Endodermal cell (in vitro differentiated cells): ENCODE data around the gene PI4KA. TPM values are rescaled to one million over a fixed set of nuclear protein-coding genes. Genes with fewer than 3 reads are reported as not detected.

ENCODE experiments used
- DNase-seq: peaks from one replicate; pipeline ENCODE4 v3.0.0-alpha.2; 2017
- H3K27ac ChIP-seq: 2 replicates; pipeline ENCODE4 v1.5.1; 2013; ENCODE audit warnings: mild to moderate bottlenecking, low read depth, low read length, moderate library complexity
- H3K27me3 ChIP-seq: 2 replicates; pipeline ENCODE4 v1.6.1; 2013; ENCODE audit warnings: mild to moderate bottlenecking, low read length, moderate library complexity; ENCODE audit not compliant: insufficient read depth, control insufficient read depth, poor library complexity, severe bottlenecking
- H3K36me3 ChIP-seq: 2 replicates; pipeline ENCODE4 v1.7.0; 2013; ENCODE audit warnings: mild to moderate bottlenecking, low read length, moderate library complexity; ENCODE audit not compliant: control insufficient read depth, insufficient read depth
- H3K4me1 ChIP-seq: one replicate; pipeline ENCODE4 v1.7.0; 2013; ENCODE audit warnings: low read length; ENCODE audit not compliant: control insufficient read depth, insufficient read depth
- H3K4me3 ChIP-seq: 2 replicates; pipeline ENCODE4 v1.5.1; 2013; ENCODE audit warnings: mild to moderate bottlenecking, low read length, moderate library complexity
- H3K9ac ChIP-seq: 2 replicates; pipeline ENCODE4 v1.6.1; 2013; ENCODE audit warnings: mild to moderate bottlenecking, low read length, moderate library complexity; ENCODE audit not compliant: poor library complexity, severe bottlenecking; ENCODE audit errors: extremely low read depth
- H3K9me3 ChIP-seq: 2 replicates; pipeline ENCODE4 v1.6.1; 2013; ENCODE audit warnings: mild to moderate bottlenecking, low read length, moderate library complexity; ENCODE audit not compliant: control insufficient read depth
- H3K27ac Mint-ChIP-seq: 2 replicates; pipeline ENCODE4 v1.8.0; 2020; ENCODE audit warnings: mixed read lengths
- H3K27me3 Mint-ChIP-seq: 2 replicates; pipeline ENCODE4 v1.8.0; 2021; ENCODE audit warnings: mild to moderate bottlenecking, mixed read lengths; ENCODE audit not compliant: insufficient read depth
- H3K36me3 Mint-ChIP-seq: 2 replicates; pipeline ENCODE4 v1.8.0; 2020; ENCODE audit warnings: low read depth, mixed read lengths
- H3K4me1 Mint-ChIP-seq: 2 replicates; pipeline ENCODE4 v1.8.0; 2020; ENCODE audit warnings: mixed read lengths
- H3K4me3 Mint-ChIP-seq: 2 replicates; pipeline ENCODE4 v1.8.0; 2020; ENCODE audit warnings: mild to moderate bottlenecking, moderate library complexity, mixed read lengths
- H3K9me3 Mint-ChIP-seq: 2 replicates; pipeline ENCODE4 v1.8.0; 2020; ENCODE audit warnings: mild to moderate bottlenecking, mixed read lengths
- CTCF ChIP-seq: fragments of 200-600 bp; sonication (generic); conservative IDR thresholded peaks from 2 replicates; pipeline ENCODE4 v1.5.0; 2021; ENCODE audit warnings: antibody characterized with exemption, mild to moderate bottlenecking
- WGBS, 2 experiments: methylation state at CpG; one replicate each; pipeline versions ENCODE4 v1.1.5 to v1.1.7; 2013; ENCODE audit warnings: missing lambda C conversion rate in 2 of 2, mixed read lengths in 1 of 2; ENCODE audit not compliant: insufficient coverage in 1 of 2, insufficient read length in 1 of 2; 5-methylcytosine and 5-hydroxymethylcytosine counted together
- total RNA-seq, 2 donors: library from RNA; stranded (reverse); fragmentation: NEBNext Ultra II Directional in 1 of 2; extraction: Animal tissue kit (Norgen Biotek cat#: 25700) in 1 of 2; gene quantifications; 2 replicates in 1 of 2; 3 replicates in 1 of 2; pipeline ENCODE4 v1.2.1, GENCODE V29; 2021

The PI4KA gene
- total RNA-seq, 2 donors from 2014 or later = 49.0 to 62.0 TPM

- Mint-ChIP-seq H3K36me3 (peaks cover 6% of the 10 kb centered on the region), H3K27ac (no peak overlapping the region), H3K9me3 (no peaks in the 10 kb centered on the region), H3K4me1 (peaks cover 26% of the 10 kb centered on the region), H3K4me3 (no peak overlapping the region), H3K27me3 (no peaks in the 10 kb centered on the region)
- no peak for TF ChIP-seq CTCF
- H3K4me3 ChIP-seq = no peak overlapping the region
- no peak for DNase-seq
- 92% methylated on average over 9 to 17 of the region's 17 CpGs for WGBS, 2 experiments
- no peaks in the 10 kb centered on the region for H3K27me3 ChIP-seq
- no peak overlapping the region for H3K9ac ChIP-seq
- no peaks in the 10 kb centered on the region for H3K36me3 ChIP-seq
- peaks cover 5% of the 10 kb centered on the region for H3K4me1 ChIP-seq
- H3K27ac ChIP-seq = no peak overlapping the region
- no peaks in the 10 kb centered on the region for H3K9me3 ChIP-seq
Observed at GRCh38 chr22:20776624-20777405, 81.8 kb downstream of the PI4KA start.

- 92 to 98% methylated on average over 2 to 3 of the region's 4 CpGs for WGBS, 2 experiments
- H3K27ac Mint-ChIP-seq = no peak overlapping the region
- Histone ChIP-seq H3K27ac (no peak overlapping the region), H3K9me3 (no peaks in the 10 kb centered on the region), H3K9ac (no peak overlapping the region), H3K27me3 (no peaks in the 10 kb centered on the region), H3K4me3 (no peak overlapping the region), H3K4me1 (peaks cover 5% of the 10 kb centered on the region), H3K36me3 (no peaks in the 10 kb centered on the region)
- no peak for TF ChIP-seq CTCF
- H3K4me1 Mint-ChIP-seq = peaks cover 26% of the 10 kb centered on the region
- H3K9me3 Mint-ChIP-seq = no peaks in the 10 kb centered on the region
- peaks cover 6% of the 10 kb centered on the region for H3K36me3 Mint-ChIP-seq
- DNase-seq = no peak
- no peaks in the 10 kb centered on the region for H3K27me3 Mint-ChIP-seq
- no peak overlapping the region for H3K4me3 Mint-ChIP-seq
Observed at GRCh38 chr22:20775342-20775895, 83.2 kb downstream of the PI4KA start.

GRCh38 chr22:20774882-20775281, 83.7 kb downstream of the PI4KA start:
- H3K27ac Mint-ChIP-seq = no peak overlapping the region
- no peak overlapping the region for H3K4me3 ChIP-seq
- no peak for TF ChIP-seq CTCF
- WGBS, 2 experiments = 86 to 96% methylated on average over 2 to 4 of the region's 4 CpGs
- H3K27ac ChIP-seq = no peak overlapping the region
- H3K4me1 ChIP-seq = peaks cover 5% of the 10 kb centered on the region
- no peaks in the 10 kb centered on the region for H3K36me3 ChIP-seq
- DNase-seq = no peak
- no peaks in the 10 kb centered on the region for H3K27me3 Mint-ChIP-seq
- peaks cover 6% of the 10 kb centered on the region for H3K36me3 Mint-ChIP-seq
- H3K4me3 Mint-ChIP-seq = no peak overlapping the region
- H3K9me3 Mint-ChIP-seq = no peaks in the 10 kb centered on the region
- H3K4me1 Mint-ChIP-seq = peaks cover 26% of the 10 kb centered on the region
- H3K9me3 ChIP-seq = no peaks in the 10 kb centered on the region
- no peak overlapping the region for H3K9ac ChIP-seq
- no peaks in the 10 kb centered on the region for H3K27me3 ChIP-seq
